Measurements from ENCODE around the gene INSRR.

The INSRR gene

GRCh38 chr1:156892190-156893047 is 33.5 kb upstream of the INSRR start:
- no peak overlapping the region for H3K4me3 ChIP-seq (ENCODE audit: low read length in 2 of 2)
- WGBS, 2 donors (ENCODE audit: extremely low coverage in 2 of 2, insufficient read length in 2 of 2, insufficient replicate concordance in 1 of 2): no CpG with 5 or more reads among the region's 48 CpGs

GRCh38 chr1:156889802-156890580 is 31.1 kb upstream of the INSRR start:
- WGBS, 2 donors (ENCODE audit: extremely low coverage in 2 of 2, insufficient read length in 2 of 2, insufficient replicate concordance in 1 of 2): 100% methylated on average over 1 of the region's 8 CpGs; no CpG with 5 or more reads in 1 of the 2 donors
- H3K27me3 ChIP-seq (ENCODE audit: control insufficient read depth in 3 of 3, insufficient read depth in 3 of 3, low read depth in 1 of 3, low read length in 3 of 3): peaks cover 0 to 71% (median 28%) of the 10 kb centered on the region in 3 experiments

More at GRCh38 chr1:156892190-156893047, 33.5 kb upstream of the INSRR start:
- H3K4me1 ChIP-seq (ENCODE audit: control insufficient read depth in 2 of 2, insufficient read depth in 1 of 2, low read depth in 1 of 2, low read length in 2 of 2): peaks cover 18 to 22% of the 10 kb centered on the region in 2 donors
- H4K8ac ChIP-seq (ENCODE audit: low read depth, low read length): no peak overlapping the region
- H2BK12ac ChIP-seq (ENCODE audit: low read length): no peak overlapping the region
- H3K4me2 ChIP-seq (ENCODE audit: insufficient read depth, low read length, poor library complexity, severe bottlenecking): peak overlapping the region; percentile 31
- H3K36me3 ChIP-seq (replicated peaks in 1 of 2; ENCODE audit: control insufficient read depth in 2 of 2, insufficient read depth in 2 of 2, low read length in 2 of 2): no peaks in the 10 kb centered on the region
- H4K91ac ChIP-seq (ENCODE audit: low read depth, low read length, poor library complexity): no peak overlapping the region
- no peak overlapping the region for H3K9ac ChIP-seq (ENCODE audit: low read depth, low read length, poor library complexity)
- H3K27me3 ChIP-seq (ENCODE audit: control insufficient read depth in 3 of 3, insufficient read depth in 3 of 3, low read depth in 1 of 3, low read length in 3 of 3): peaks cover 0 to 63% (median 28%) of the 10 kb centered on the region in 3 experiments
- H2BK5ac ChIP-seq (ENCODE audit: low read length): no peak overlapping the region
- H2BK120ac ChIP-seq (ENCODE audit: low read depth, low read length): no peak overlapping the region
- peak overlapping the region; percentile 41 for H2AFZ ChIP-seq (ENCODE audit: low read length)
- no peak overlapping the region for H3K14ac ChIP-seq (ENCODE audit: low read length)
- H3K4ac ChIP-seq (ENCODE audit: low read length): no peak overlapping the region
- no peaks in the 10 kb centered on the region for H3K9me3 ChIP-seq (replicated peaks in 1 of 2; ENCODE audit: control insufficient read depth in 2 of 2, insufficient read depth in 1 of 2, low read depth in 1 of 2, low read length in 2 of 2)
- peak; percentile 89 for DNase-seq (ENCODE audit: low spot score)
- H2BK15ac ChIP-seq (ENCODE audit: low read length): no peak overlapping the region
- H3K79me1 ChIP-seq (ENCODE audit: low read depth, low read length): no peaks in the 10 kb centered on the region
- no peak overlapping the region for H3K23ac ChIP-seq (ENCODE audit: low read depth, low read length, poor library complexity)
- no peak overlapping the region for H2AK5ac ChIP-seq (ENCODE audit: low read depth, low read length)
- no peak overlapping the region for H3K27ac ChIP-seq (replicated peaks; ENCODE audit: low read length)
- no peak overlapping the region for H3K18ac ChIP-seq (ENCODE audit: low read length)

GRCh38 chr1:156887734-156888133 is 28.8 kb upstream of the INSRR start:
- no peak for DNase-seq (ENCODE audit: low spot score)
- no peak overlapping the region for H2BK12ac ChIP-seq (ENCODE audit: low read length)
- no peak overlapping the region for H3K18ac ChIP-seq (ENCODE audit: low read length)
- no peak overlapping the region for H3K4me3 ChIP-seq (ENCODE audit: low read length in 2 of 2)
- WGBS, 2 donors (ENCODE audit: extremely low coverage in 2 of 2, insufficient read length in 2 of 2, insufficient replicate concordance in 1 of 2): no CpG with 5 or more reads among the region's 6 CpGs
- H2BK120ac ChIP-seq (ENCODE audit: low read depth, low read length): no peak overlapping the region
- peak overlapping the region; percentile 95 for H2AK5ac ChIP-seq (ENCODE audit: low read depth, low read length)
- no peaks in the 10 kb centered on the region for H3K79me1 ChIP-seq (ENCODE audit: low read depth, low read length)
- no peak overlapping the region for H2BK5ac ChIP-seq (ENCODE audit: low read length)
- H3K4me2 ChIP-seq (ENCODE audit: insufficient read depth, low read length, poor library complexity, severe bottlenecking): no peak overlapping the region
- H4K8ac ChIP-seq (ENCODE audit: low read depth, low read length): no peak overlapping the region
- H3K23ac ChIP-seq (ENCODE audit: low read depth, low read length, poor library complexity): no peak overlapping the region
- H3K4ac ChIP-seq (ENCODE audit: low read length): no peak overlapping the region
- H3K4me1 ChIP-seq (ENCODE audit: control insufficient read depth in 2 of 2, insufficient read depth in 1 of 2, low read depth in 1 of 2, low read length in 2 of 2): peaks cover 5 to 23% of the 10 kb centered on the region in 2 donors
- H3K27ac ChIP-seq (replicated peaks; ENCODE audit: low read length): no peak overlapping the region
- H4K91ac ChIP-seq (ENCODE audit: low read depth, low read length, poor library complexity): no peak overlapping the region
- no peaks in the 10 kb centered on the region for H3K36me3 ChIP-seq (replicated peaks in 1 of 2; ENCODE audit: control insufficient read depth in 2 of 2, insufficient read depth in 2 of 2, low read length in 2 of 2)
- peaks cover 0 to 75% (median 17%) of the 10 kb centered on the region in 3 experiments for H3K27me3 ChIP-seq (ENCODE audit: control insufficient read depth in 3 of 3, insufficient read depth in 3 of 3, low read depth in 1 of 3, low read length in 3 of 3)
- H3K9me3 ChIP-seq (replicated peaks in 1 of 2; ENCODE audit: control insufficient read depth in 2 of 2, insufficient read depth in 1 of 2, low read depth in 1 of 2, low read length in 2 of 2): no peaks in the 10 kb centered on the region
- peak overlapping the region; percentile 56 for H3K9ac ChIP-seq (ENCODE audit: low read depth, low read length, poor library complexity)
- H2BK15ac ChIP-seq (ENCODE audit: low read length): no peak overlapping the region
- no peak overlapping the region for H2AFZ ChIP-seq (ENCODE audit: low read length)
- H3K14ac ChIP-seq (ENCODE audit: low read length): no peak overlapping the region

More at GRCh38 chr1:156889802-156890580, 31.1 kb upstream of the INSRR start:
- Histone ChIP-seq H2BK15ac (ENCODE audit: low read length) (no peak overlapping the region), H3K18ac (ENCODE audit: low read length) (no peak overlapping the region), H2BK12ac (ENCODE audit: low read length) (no peak overlapping the region), H4K91ac (ENCODE audit: low read depth, low read length, poor library complexity) (no peak overlapping the region), H3K4me2 (ENCODE audit: insufficient read depth, low read length, poor library complexity, severe bottlenecking) (no peak overlapping the region), H2BK5ac (ENCODE audit: low read length) (no peak overlapping the region), H4K8ac (ENCODE audit: low read depth, low read length) (peak overlapping the region; percentile 68), H3K27ac (replicated peaks; ENCODE audit: low read length) (no peak overlapping the region), H2AFZ (ENCODE audit: low read length) (peak overlapping the region; percentile 65), H3K4me1 (ENCODE audit: control insufficient read depth in 2 of 2, insufficient read depth in 1 of 2, low read depth in 1 of 2, low read length in 2 of 2) (peaks cover 5 to 23% of the 10 kb centered on the region in 2 donors), H3K23ac (ENCODE audit: low read depth, low read length, poor library complexity) (no peak overlapping the region), H3K4ac (ENCODE audit: low read length) (no peak overlapping the region), H2BK120ac (ENCODE audit: low read depth, low read length) (no peak overlapping the region), H2AK5ac (ENCODE audit: low read depth, low read length) (no peak overlapping the region), H3K4me3 (ENCODE audit: low read length in 2 of 2) (no peak overlapping the region), H3K79me1 (ENCODE audit: low read depth, low read length) (no peaks in the 10 kb centered on the region), H3K36me3 (replicated peaks in 1 of 2; ENCODE audit: control insufficient read depth in 2 of 2, insufficient read depth in 2 of 2, low read length in 2 of 2) (no peaks in the 10 kb centered on the region), H3K9me3 (replicated peaks in 1 of 2; ENCODE audit: control insufficient read depth in 2 of 2, insufficient read depth in 1 of 2, low read depth in 1 of 2, low read length in 2 of 2) (no peaks in the 10 kb centered on the region), H3K9ac (ENCODE audit: low read depth, low read length, poor library complexity) (no peak overlapping the region), H3K14ac (ENCODE audit: low read length) (no peak overlapping the region)
- DNase-seq (ENCODE audit: low spot score): peak; percentile 76

- no CpG with 5 or more reads among the region's 3 CpGs for WGBS, 2 donors (ENCODE audit: extremely low coverage in 2 of 2, insufficient read length in 2 of 2, insufficient replicate concordance in 1 of 2)
- Histone ChIP-seq H3K9me3 (replicated peaks in 1 of 2; ENCODE audit: control insufficient read depth in 2 of 2, insufficient read depth in 1 of 2, low read depth in 1 of 2, low read length in 2 of 2) (no peaks in the 10 kb centered on the region), H3K27me3 (ENCODE audit: control insufficient read depth in 3 of 3, insufficient read depth in 3 of 3, low read depth in 1 of 3, low read length in 3 of 3) (peaks cover 0 to 77% (median 14%) of the 10 kb centered on the region in 3 experiments)
Measured at GRCh38 chr1:156887317-156887716, 28.4 kb upstream of the INSRR start.

More at GRCh38 chr1:156887317-156887716, 28.4 kb upstream of the INSRR start:
- no peak for DNase-seq (ENCODE audit: low spot score)
- Histone ChIP-seq H4K8ac (ENCODE audit: low read depth, low read length) (no peak overlapping the region), H3K4ac (ENCODE audit: low read length) (no peak overlapping the region), H3K79me1 (ENCODE audit: low read depth, low read length) (no peaks in the 10 kb centered on the region), H3K18ac (ENCODE audit: low read length) (no peak overlapping the region), H3K4me1 (ENCODE audit: control insufficient read depth in 2 of 2, insufficient read depth in 1 of 2, low read depth in 1 of 2, low read length in 2 of 2) (peaks cover 5 to 23% of the 10 kb centered on the region in 2 donors), H2AK5ac (ENCODE audit: low read depth, low read length) (no peak overlapping the region), H2BK15ac (ENCODE audit: low read length) (no peak overlapping the region), H2BK120ac (ENCODE audit: low read depth, low read length) (no peak overlapping the region), H3K23ac (ENCODE audit: low read depth, low read length, poor library complexity) (no peak overlapping the region), H3K27ac (replicated peaks; ENCODE audit: low read length) (no peak overlapping the region), H2BK5ac (ENCODE audit: low read length) (no peak overlapping the region), H3K4me2 (ENCODE audit: insufficient read depth, low read length, poor library complexity, severe bottlenecking) (no peak overlapping the region), H4K91ac (ENCODE audit: low read depth, low read length, poor library complexity) (no peak overlapping the region), H3K4me3 (ENCODE audit: low read length in 2 of 2) (no peak overlapping the region), H2AFZ (ENCODE audit: low read length) (peak overlapping the region; percentile 7), H3K36me3 (replicated peaks in 1 of 2; ENCODE audit: control insufficient read depth in 2 of 2, insufficient read depth in 2 of 2, low read length in 2 of 2) (no peaks in the 10 kb centered on the region), H2BK12ac (ENCODE audit: low read length) (no peak overlapping the region), H3K14ac (ENCODE audit: low read length) (no peak overlapping the region), H3K9ac (ENCODE audit: low read depth, low read length, poor library complexity) (no peak overlapping the region)
